Stimulated activated CD4-positive, alpha-beta T cell treated with anti-CD3 and anti-CD28 coated beads, TNF-alpha, amount 100 ng/mL, for 24 hours (primary cell): ENCODE measurements around the gene NUB1.

ENCODE experiments used
- DNase-seq, 3 experiments: peaks; one replicate each; pipeline ENCODE4 v3.0.0-alpha.2; 2020; ENCODE audit warnings: low read depth in 3 of 3

The NUB1 gene

DNA sequence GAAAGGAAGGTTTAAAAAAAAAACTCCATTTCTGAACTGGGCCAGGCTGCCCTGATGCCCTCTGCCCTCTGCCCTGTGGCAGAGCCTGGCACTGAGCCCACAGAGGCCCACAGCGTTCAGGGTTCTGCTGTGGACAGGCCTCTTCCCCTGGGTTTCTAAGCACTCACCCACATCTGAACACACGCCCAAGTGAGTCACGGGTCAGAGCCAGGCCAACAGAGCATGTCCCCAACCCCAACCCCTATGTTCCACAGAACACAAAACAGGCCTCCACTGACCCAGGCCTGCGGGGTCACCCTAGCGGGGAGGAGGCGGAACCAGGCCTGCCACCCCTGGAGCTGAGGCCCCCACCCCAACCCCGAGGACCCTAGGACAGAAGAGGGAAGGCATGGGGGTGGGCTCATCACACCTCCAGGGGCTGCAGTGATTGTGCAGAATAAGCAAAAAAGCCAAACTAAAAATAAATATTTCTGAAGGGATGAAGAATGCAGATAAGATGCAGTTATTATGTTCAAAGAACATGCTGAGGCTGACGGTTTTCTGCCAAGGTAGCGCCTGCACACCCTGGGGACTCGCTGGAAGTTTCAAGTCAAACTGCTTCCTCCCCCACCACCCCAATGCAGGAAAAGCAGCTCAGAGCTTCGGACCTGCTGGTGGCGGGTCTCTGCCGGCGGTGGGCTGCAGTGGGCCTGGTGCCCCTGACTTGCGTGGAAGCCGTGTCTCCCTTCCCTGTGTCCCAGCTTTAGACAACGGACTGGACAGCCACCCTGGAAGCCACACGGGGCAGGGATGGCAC is 62.8 kb downstream of the NUB1 start:
- no peak for DNase-seq

- no peak for DNase-seq
Observed at GRCh38 chr7:151405056-151405455, 63.4 kb downstream of the NUB1 start.

DNA sequence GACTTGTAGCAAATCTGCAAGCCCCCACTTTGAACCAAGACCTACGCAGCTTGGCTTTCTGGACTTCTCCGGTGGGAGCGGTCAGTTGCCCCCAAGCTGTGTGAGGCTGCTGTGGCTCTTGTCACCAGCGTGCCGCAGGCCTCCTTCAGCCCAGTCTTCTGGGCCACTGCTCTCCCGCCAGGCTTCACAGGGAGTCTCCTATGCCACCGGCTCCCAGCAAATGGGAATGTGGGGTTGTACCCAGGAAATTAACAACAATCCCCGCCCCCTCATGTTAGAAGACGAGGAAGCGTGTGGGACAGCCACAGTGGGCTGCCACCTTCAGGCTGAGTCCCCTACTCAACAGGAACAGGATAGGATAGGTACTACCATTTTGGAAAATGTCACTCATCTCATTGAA is 64.0 kb downstream of the NUB1 start:
- DNase-seq, result no peak

DNA sequence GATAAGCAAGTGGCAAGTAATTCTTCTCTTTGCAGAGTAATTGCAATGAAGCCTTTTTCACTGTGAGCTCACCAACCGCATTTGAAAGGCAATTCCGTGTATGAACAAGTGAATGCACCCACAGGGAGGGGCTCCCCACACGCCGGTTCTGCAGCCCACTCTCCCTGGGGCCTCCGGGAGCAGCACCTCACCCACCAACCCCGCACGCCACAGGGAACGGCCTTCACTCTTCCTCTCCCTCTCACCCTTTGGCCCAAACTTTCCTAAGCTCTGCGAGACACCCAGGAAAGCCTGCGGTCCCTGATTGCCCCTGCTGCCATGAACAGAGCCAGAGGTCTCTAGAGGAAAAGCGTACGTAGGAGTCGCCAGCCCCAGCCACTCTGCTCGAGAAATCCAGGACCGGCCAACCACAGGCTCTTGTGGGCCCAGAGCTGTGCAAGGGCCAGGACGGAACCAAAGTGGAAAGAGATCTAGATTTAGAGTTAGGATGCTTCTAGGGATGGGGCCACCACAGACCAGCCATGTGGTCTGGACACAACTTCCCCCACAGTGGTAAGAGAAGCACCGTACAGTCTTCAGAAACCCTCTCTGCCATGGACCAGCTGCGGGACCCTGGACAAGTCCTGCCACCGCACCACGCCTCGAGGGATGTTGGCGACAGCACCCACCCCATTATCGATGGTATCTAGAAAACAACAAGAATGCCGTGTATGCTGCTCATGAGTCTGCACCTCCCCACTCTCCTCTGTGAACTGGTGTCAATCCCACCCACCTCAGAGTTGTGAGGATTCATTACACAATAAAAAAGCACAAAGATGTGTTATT is 64.7 kb downstream of the NUB1 start:
- DNase-seq, result no peak

GRCh38 chr7:151406886-151407583 is 65.4 kb downstream of the NUB1 start:
- DNase-seq, result no peak

DNA sequence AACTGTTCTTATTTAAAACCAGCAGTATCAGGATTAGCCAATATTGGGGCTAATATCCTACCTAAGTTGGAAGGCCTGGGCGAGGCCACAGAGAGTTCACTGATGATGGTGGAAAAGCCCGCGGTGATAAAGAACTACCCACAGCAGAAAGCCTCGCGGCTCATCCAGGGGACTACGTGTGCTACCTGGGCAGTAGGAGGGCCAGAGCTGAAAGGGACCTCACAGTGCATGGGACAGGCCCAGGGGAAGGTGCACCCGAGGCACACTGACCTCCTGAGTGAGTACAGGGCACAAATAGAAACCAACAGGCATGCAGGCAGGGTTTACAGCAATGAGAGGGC is 66.9 kb downstream of the NUB1 start:
- DNase-seq, result no peak

GRCh38 chr7:151408839-151409666 is 67.4 kb downstream of the NUB1 start:
- no peak for DNase-seq

- no peak for DNase-seq
Observed at GRCh38 chr7:151409667-151410404, 68.2 kb downstream of the NUB1 start, which contains the start of gene WDR86. Gene WDR86 (minus strand): TSS chr7:151410038. CDS start chr7:151409589, 449 bp downstream.

GRCh38 chr7:151410405-151411390 is 69.1 kb downstream of the NUB1 start:
- DNase-seq, result no peak

- no peak for DNase-seq
Observed at GRCh38 chr7:151411551-151411950, 69.9 kb downstream of the NUB1 start.

GRCh38 chr7:151412318-151412717 is 70.7 kb downstream of the NUB1 start:
- no peak for DNase-seq

- DNase-seq, result no peak
Observed at GRCh38 chr7:151413241-151413640, 71.6 kb downstream of the NUB1 start.

- no peak for DNase-seq
Observed at GRCh38 chr7:151415375-151416105, 73.9 kb downstream of the NUB1 start.

DNA sequence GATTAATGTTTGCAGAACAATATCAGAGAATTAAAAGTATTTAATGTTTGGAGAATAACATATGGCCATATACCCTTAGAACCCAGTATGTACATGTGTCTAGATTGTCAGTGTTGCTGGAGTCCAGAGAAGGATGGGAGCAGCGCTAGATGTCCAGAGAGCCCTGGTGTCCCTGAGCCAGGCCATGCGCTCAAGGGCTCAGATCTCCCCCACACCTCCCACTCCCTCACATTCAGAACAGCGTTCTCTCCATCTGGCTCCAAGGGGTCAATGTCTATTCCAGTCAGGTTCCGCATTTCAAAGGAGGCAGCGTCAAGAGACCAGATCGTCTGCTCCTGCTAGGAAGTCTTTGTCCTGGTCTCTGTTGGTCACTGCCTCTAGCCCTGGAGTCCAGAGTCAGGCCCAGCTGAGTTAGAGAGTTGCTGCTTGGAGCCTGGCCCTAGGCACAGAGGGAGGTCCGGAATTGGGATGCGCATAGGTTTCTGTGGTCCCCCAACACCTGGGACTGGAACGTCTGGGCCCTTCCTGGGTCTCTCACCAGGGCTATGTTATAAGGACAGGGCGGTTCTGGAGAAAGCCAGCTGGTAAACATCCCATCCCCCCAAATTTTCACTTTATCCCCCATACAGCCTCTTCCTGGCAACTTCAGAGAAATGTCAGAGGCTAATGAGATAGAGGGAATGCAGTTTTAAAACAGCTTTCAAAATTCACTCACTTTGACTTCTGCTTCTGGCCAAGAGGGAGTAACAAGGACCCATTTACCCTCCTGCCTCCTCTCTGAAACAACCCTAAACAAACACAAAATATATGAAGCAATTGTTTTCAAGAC is 74.7 kb downstream of the NUB1 start:
- DNase-seq, result no peak

DNA sequence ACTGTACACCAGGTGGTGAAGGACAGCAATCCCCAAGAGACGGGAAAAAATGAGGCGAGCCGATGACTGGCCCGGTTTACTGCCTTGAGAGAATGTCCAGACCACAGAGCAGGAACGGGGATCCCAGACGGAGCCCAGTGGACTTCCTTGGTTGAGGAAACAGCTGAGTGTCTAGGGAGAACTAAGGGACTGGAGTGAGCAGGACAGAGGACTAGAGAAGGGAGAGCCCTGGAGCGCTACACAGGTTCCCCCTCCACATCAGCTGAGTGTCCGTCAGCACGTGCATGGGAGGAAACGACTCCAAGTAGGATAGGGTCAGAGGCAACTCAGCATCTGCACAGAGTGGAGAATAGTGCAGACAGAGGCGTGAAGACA is 75.3 kb downstream of the NUB1 start:
- no peak for DNase-seq

DNA sequence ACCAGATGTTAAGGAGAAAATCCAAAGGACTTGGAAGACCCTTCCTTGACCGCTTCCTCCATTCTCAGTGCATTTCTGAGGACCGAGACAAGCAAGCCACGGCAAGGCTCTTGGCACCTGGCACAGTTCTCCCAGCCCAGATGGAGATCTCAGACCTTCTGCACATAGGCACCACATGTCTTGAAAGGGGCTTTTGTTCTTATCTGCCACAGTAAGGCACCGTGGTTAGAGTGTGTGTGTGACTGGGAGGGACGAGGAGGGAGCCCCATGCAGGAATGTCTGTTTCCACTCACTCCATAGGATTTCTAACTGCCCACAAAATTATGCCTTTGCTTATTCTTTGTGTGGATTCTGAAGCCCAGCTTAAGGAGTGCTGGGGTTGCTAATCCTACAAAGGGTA is 78.5 kb downstream of the NUB1 start:
- no peak for DNase-seq

DNA sequence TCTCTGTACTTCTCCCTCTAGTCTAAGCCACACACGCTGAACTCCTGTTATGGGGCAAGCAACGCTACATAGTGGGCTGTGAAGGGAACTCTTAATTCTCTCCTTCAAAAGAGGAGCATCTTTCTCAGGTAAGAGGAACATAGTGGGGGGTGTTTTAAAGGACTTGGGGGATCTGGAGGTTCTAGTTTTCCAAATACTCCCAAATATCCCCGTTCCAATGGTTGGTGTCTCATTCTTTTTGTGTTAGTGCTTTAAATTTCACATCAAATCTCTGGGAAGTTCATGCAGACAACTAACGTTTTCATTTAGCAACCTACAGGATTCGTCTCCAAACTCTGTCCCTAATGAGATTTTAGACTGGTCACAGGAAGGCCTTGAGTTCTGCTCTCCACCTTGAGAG is 80.6 kb downstream of the NUB1 start:
- no peak for DNase-seq

DNA sequence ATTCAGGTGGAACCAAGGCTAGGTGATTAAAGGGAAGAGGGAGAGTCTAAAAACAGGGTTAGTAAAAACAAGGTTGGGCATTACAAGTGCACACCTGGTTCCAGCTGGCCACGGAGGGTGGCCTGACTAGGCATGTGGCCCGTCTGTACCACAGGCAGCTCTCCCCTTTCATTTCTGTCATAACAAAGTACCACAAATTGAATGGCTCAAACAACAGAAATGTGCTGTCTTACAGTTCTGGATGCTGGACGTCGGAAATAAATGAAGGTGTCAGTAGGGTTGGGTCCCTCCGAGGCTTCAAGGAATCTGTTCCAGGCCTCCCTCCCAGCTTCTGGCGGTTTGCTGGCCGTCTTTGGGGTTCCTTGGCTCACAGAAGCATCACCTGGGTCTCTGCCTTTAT is 81.6 kb downstream of the NUB1 start:
- no peak for DNase-seq
